ENCODE results near the gene PRR12. TPM values are rescaled to one million over a fixed set of nuclear protein-coding genes. Genes with fewer than 3 reads are reported as not detected.

The PRR12 gene
- total and polyA plus RNA-seq, 9 of the 15 experiments (the other 6 are each of a cell fraction or from before 2014, with no cell fraction given) = 0.01 to 21.1 (median 0.98) TPM

DNA sequence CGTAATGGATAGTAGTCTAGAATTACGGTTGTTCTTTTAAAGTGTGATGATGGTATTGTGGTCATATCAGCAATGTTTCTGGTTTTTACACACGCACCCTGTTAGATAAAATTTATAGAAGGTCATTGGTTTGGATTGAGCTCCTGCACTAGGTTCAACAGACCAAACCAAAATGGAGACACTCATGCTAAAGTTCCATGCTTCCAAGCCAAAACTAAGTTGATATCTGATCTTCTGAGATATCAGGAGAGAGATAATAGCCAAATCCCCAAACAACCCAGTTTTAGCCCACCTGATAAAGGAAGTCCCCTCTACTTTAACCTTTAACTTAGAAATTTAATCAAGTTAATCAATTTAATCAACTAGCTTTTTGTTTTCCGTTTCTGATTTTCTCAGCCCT is 11.8 kb upstream of the PRR12 start (continued):
- TF ChIP-seq, protein P1, sequence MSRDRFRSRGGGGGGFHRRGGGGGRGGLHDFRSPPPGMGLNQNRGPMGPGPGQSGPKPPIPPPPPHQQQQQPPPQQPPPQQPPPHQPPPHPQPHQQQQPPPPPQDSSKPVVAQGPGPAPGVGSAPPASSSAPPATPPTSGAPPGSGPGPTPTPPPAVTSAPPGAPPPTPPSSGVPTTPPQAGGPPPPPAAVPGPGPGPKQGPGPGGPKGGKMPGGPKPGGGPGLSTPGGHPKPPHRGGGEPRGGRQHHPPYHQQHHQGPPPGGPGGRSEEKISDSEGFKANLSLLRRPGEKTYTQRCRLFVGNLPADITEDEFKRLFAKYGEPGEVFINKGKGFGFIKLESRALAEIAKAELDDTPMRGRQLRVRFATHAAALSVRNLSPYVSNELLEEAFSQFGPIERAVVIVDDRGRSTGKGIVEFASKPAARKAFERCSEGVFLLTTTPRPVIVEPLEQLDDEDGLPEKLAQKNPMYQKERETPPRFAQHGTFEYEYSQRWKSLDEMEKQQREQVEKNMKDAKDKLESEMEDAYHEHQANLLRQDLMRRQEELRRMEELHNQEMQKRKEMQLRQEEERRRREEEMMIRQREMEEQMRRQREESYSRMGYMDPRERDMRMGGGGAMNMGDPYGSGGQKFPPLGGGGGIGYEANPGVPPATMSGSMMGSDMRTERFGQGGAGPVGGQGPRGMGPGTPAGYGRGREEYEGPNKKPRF (IDR thresholded peaks at IDR 0.05; ENCODE audit: low read depth, low read length) = no peak
- TF ChIP-seq POU5F1 (IDR thresholded peaks at IDR 0.05; ENCODE audit: borderline replicate concordance, low read depth, low read length, partially characterized antibody) = no peak
- TF ChIP-seq, protein P2, sequence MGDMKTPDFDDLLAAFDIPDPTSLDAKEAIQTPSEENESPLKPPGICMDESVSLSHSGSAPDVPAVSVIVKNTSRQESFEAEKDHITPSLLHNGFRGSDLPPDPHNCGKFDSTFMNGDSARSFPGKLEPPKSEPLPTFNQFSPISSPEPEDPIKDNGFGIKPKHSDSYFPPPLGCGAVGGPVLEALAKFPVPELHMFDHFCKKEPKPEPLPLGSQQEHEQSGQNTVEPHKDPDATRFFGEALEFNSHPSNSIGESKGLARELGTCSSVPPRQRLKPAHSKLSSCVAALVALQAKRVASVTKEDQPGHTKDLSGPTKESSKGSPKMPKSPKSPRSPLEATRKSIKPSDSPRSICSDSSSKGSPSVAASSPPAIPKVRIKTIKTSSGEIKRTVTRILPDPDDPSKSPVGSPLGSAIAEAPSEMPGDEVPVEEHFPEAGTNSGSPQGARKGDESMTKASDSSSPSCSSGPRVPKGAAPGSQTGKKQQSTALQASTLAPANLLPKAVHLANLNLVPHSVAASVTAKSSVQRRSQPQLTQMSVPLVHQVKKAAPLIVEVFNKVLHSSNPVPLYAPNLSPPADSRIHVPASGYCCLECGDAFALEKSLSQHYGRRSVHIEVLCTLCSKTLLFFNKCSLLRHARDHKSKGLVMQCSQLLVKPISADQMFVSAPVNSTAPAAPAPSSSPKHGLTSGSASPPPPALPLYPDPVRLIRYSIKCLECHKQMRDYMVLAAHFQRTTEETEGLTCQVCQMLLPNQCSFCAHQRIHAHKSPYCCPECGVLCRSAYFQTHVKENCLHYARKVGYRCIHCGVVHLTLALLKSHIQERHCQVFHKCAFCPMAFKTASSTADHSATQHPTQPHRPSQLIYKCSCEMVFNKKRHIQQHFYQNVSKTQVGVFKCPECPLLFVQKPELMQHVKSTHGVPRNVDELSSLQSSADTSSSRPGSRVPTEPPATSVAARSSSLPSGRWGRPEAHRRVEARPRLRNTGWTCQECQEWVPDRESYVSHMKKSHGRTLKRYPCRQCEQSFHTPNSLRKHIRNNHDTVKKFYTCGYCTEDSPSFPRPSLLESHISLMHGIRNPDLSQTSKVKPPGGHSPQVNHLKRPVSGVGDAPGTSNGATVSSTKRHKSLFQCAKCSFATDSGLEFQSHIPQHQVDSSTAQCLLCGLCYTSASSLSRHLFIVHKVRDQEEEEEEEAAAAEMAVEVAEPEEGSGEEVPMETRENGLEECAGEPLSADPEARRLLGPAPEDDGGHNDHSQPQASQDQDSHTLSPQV (IDR thresholded peaks at IDR 0.05) = peak; percentile 99
- no peak for TF ChIP-seq HNRNPK (IDR thresholded peaks at IDR 0.05; ENCODE audit: low read depth, low read length, poor library complexity, severe bottlenecking)
- TF ChIP-seq JUND (IDR thresholded peaks at IDR 0.05; ENCODE audit: borderline replicate concordance, low read depth, low read length) = no peak
- TF ChIP-seq JUND (tag; IDR thresholded peaks at IDR 0.05; ENCODE audit: borderline replicate concordance, low read depth, low read length) = 0 out of 3 replicates have a peak, but pooled peaks have one; percentile 27
- TF ChIP-seq NONO (IDR thresholded peaks at IDR 0.05; ENCODE audit: low read depth in 2 of 2, low read length in 1 of 2) = no peak
- no peak for TF ChIP-seq LARP7 (IDR thresholded peaks at IDR 0.05)
- TF ChIP-seq, protein P3, sequence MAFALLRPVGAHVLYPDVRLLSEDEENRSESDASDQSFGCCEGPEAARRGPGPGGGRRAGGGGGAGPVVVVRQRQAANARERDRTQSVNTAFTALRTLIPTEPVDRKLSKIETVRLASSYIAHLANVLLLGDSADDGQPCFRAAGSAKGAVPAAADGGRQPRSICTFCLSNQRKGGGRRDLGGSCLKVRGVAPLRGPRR (CRISPR knock-in tag; IDR thresholded peaks at IDR 0.05) = peak; percentile 83; the same call in 1 of the 2 replicates
- no peak for TF ChIP-seq BRD4 (IDR thresholded peaks at IDR 0.05)
- no peak for TF ChIP-seq ATF1 (CRISPR knock-in tag; IDR thresholded peaks at IDR 0.05)
- peak; percentile 41 for TF ChIP-seq ATF1 (tag; IDR thresholded peaks at IDR 0.05)
- no peak for TF ChIP-seq POLR2G (IDR thresholded peaks at IDR 0.05; ENCODE audit: low read depth, low read length)
- TF ChIP-seq ZNF311 (CRISPR knock-in tag; IDR thresholded peaks at IDR 0.05) = peak; percentile 91
- TF ChIP-seq NFE2L1 (tag; IDR thresholded peaks at IDR 0.05; ENCODE audit: borderline replicate concordance, low read depth) = peak; percentile 26; the same call in 1 of the 2 replicates
- no peak for TF ChIP-seq ZBTB1 (CRISPR knock-in tag; IDR thresholded peaks at IDR 0.05; ENCODE audit: borderline replicate concordance, low read depth)
- TF ChIP-seq, protein P4, sequence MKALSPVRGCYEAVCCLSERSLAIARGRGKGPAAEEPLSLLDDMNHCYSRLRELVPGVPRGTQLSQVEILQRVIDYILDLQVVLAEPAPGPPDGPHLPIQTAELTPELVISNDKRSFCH (CRISPR knock-in tag; IDR thresholded peaks at IDR 0.05) = peak; percentile 78
- TF ChIP-seq, protein P4 (tag; IDR thresholded peaks at IDR 0.05) = peak; percentile 96
- TF ChIP-seq ZNF695 (CRISPR knock-in tag; IDR thresholded peaks at IDR 0.05) = no peak
- TF ChIP-seq ZSCAN32 (CRISPR knock-in tag; IDR thresholded peaks at IDR 0.05) = no peak
- no peak for TF ChIP-seq TAF1 (IDR thresholded peaks at IDR 0.05; ENCODE audit: control insufficient read depth, extremely low read depth, insufficient read depth, low read length, severe bottlenecking)
- TF ChIP-seq CTBP1 (IDR thresholded peaks at IDR 0.05; ENCODE audit: borderline replicate concordance) = no peak
- TF ChIP-seq XRCC5 (IDR thresholded peaks at IDR 0.05; ENCODE audit: low read depth, low read length) = no peak
- TF ChIP-seq ZEB2 (IDR thresholded peaks at IDR 0.05) = no peak

Measured in K562 (cell line).